Esophagus squamous epithelium (tissue), 5 donors: ENCODE results near the gene PHC3. TPM values are rescaled to one million over a fixed set of nuclear protein-coding genes. Genes with fewer than 3 reads are reported as not detected.

Experiments used
- DNase-seq: peaks from one replicate; lab custom pipeline; 2025; lab: John Stamatoyannopoulos, UW
- H3K27ac ChIP-seq, 4 donors: fragments of 200-600 bp; sonication (generic); one replicate each; pipeline ENCODE4 v1.5.1; 2016 to 2019; ENCODE audit warnings: mild to moderate bottlenecking in 1 of 4
- H3K27me3 ChIP-seq, 4 donors: fragments of 200-600 bp; sonication (generic); 1 replicate in 3 of 4; 2 replicates in 1 of 4; pipeline versions ENCODE4 v1.5.1 to v1.6.0; 2017 to 2021; ENCODE audit warnings: antibody characterized with exemption in 1 of 4
- H3K36me3 ChIP-seq, 3 donors: fragments of 200-600 bp; sonication (generic); one replicate each; pipeline ENCODE4 v1.5.1; 2016 to 2019
- H3K4me1 ChIP-seq, 3 donors: fragments of 200-600 bp; sonication (generic); one replicate each; pipeline ENCODE4 v1.5.1; 2017 to 2019
- H3K4me3 ChIP-seq, 4 donors: fragments of 200-600 bp; sonication (generic); 1 replicate in 3 of 4; 2 replicates in 1 of 4; pipeline ENCODE4 v1.5.1; 2016 to 2019; ENCODE audit warnings: mild to moderate bottlenecking in 2 of 4, moderate library complexity in 1 of 4
- H3K9me3 ChIP-seq, 3 donors: fragments of 200-600 bp; sonication (generic); one replicate each; pipeline ENCODE4 v1.5.1; 2016 to 2019
- CTCF ChIP-seq, 6 experiments: fragments of 450-650 bp in 4 of 6; fragments of 200-600 bp in 2 of 6; sonication (generic) in 2 of 6; IDR thresholded peaks; one replicate each; pipeline ENCODE4 v1.5.1; 2016 to 2019; ENCODE audit warnings: antibody characterized with exemption in 6 of 6, mild to moderate bottlenecking in 4 of 6, moderate library complexity in 4 of 6
- POLR2A ChIP-seq, 4 donors: fragments of 450-650 bp; IDR thresholded peaks; one replicate each; pipeline ENCODE4 v1.6.1; 2017; ENCODE audit warnings: antibody characterized with exemption in 4 of 4, mild to moderate bottlenecking in 4 of 4, moderate library complexity in 3 of 4
- WGBS, 2 donors: methylation state at CpG; one replicate each; pipeline ENCODE4 v1.1.5; 2018; 5-methylcytosine and 5-hydroxymethylcytosine counted together
- intact Hi-C: fragments of 100-400 bp; cut with DNase I; formaldehyde crosslinking; loops from one replicate; pipeline ENCODE4 v1.15.0; 2022
- total RNA-seq, 4 donors: library from RNA; depleted of rRNA; stranded (reverse); fragments of >200 nt; gene quantifications; one replicate each; pipeline ENCODE4 v1.1.0, GENCODE V29; 2016
- donor health status: DM: yes; HTN: yes; CAD: no.

Gene PHC3
- 10 to 100 TPM; 22.1 to 47.7 (median 25.4) TPM for total RNA-seq

- Histone ChIP-seq H3K4me1 (peaks cover 0 to 42% (median 18%) of the 10 kb centered on the region in 3 donors), H3K27ac (peak within 1 kb of the TSS; percentile 91 to 99 (median 96)), H3K4me3 (peak within 1 kb of the TSS; percentile 73 to 87 (median 76)), H3K27me3 (no peaks in the 10 kb centered on the region), H3K9me3 (no peaks in the 10 kb centered on the region), H3K36me3 (peaks cover 0 to 27% (median 0%) of the 10 kb centered on the region in 3 donors)
- intact Hi-C loops, result no loop called here
- DNase-seq, result peak; percentile 50
- WGBS, 2 donors, result 0 to 1% methylated on average over 28 to 35 of the region's 71 CpGs
- peak in 5 of 6 experiments; percentile 25 to 48 (median 35) for TF ChIP-seq CTCF (IDR thresholded peaks at IDR 0.05)
- peak in 3 of 4 donors; percentile 73 to 86 (median 76) for TF ChIP-seq POLR2A (IDR thresholded peaks at IDR 0.05)
Measured at GRCh38 chr3:170180908-170181885, at the start of gene PHC3. PHC3 (minus strand) TSS chr3:170181733; CDS start chr3:170181715, 18 bp downstream.

GRCh38 chr3:170228093-170228766 is 46.7 kb upstream of the PHC3 start:
- intact Hi-C loops, result no loop called here

GRCh38 chr3:170226426-170226960 is 45.0 kb upstream of the PHC3 start:
- Histone ChIP-seq H3K36me3 (no peaks in the 10 kb centered on the region), H3K4me3 (no peak overlapping the region), H3K4me1 (peaks cover 9 to 63% (median 42%) of the 10 kb centered on the region in 3 donors), H3K27me3 (no peaks in the 10 kb centered on the region), H3K27ac (no peak overlapping the region), H3K9me3 (no peaks in the 10 kb centered on the region)
- WGBS, 2 donors, result 41 to 48% methylated on average over 1 of the region's 1 CpG
- intact Hi-C loops, result no loop called here
- TF ChIP-seq POLR2A (IDR thresholded peaks at IDR 0.05), result no peak
- TF ChIP-seq CTCF (IDR thresholded peaks at IDR 0.05), result no peak
- DNase-seq, result no peak

More at GRCh38 chr3:170228093-170228766, 46.7 kb upstream of the PHC3 start:
- 32 to 41% methylated on average over 2 of the region's 2 CpGs for WGBS, 2 donors
- H3K4me1 ChIP-seq, result peaks cover 9 to 58% (median 44%) of the 10 kb centered on the region in 3 donors
- H3K4me3 ChIP-seq, result no peak overlapping the region
- no peaks in the 10 kb centered on the region for H3K27me3 ChIP-seq
- H3K27ac ChIP-seq, result peak overlapping the region in 2 of 4 donors; percentile 28 to 35
- no peak for TF ChIP-seq CTCF (IDR thresholded peaks at IDR 0.05)
- no peak for TF ChIP-seq POLR2A (IDR thresholded peaks at IDR 0.05)
- no peak for DNase-seq
- no peaks in the 10 kb centered on the region for H3K9me3 ChIP-seq
- H3K36me3 ChIP-seq, result no peaks in the 10 kb centered on the region

GRCh38 chr3:170225166-170225565 is 43.6 kb upstream of the PHC3 start:
- Histone ChIP-seq H3K9me3 (no peaks in the 10 kb centered on the region), H3K36me3 (no peaks in the 10 kb centered on the region), H3K27ac (peak overlapping the region in 1 of 4 donors; percentile 11), H3K4me1 (peaks cover 9 to 65% (median 42%) of the 10 kb centered on the region in 3 donors), H3K27me3 (no peaks in the 10 kb centered on the region), H3K4me3 (no peak overlapping the region)
- intact Hi-C loops, result no loop called here
- TF ChIP-seq CTCF (IDR thresholded peaks at IDR 0.05), result no peak
- no peak for TF ChIP-seq POLR2A (IDR thresholded peaks at IDR 0.05)
- DNase-seq, result no peak
- WGBS, 2 donors, result 49 to 70% methylated on average over 1 of the region's 1 CpG
